GM19467 (cell line): Measurements from ENCODE around the gene TRPC3.
"Not testable (repeated sequence)": the region's sequence is repeated elsewhere in the genome, so short reads cannot be mapped to it uniquely, and the experiment has no call there.

ENCODE experiments used
- ATAC-seq: cut with Tn5 transposase; IDR thresholded peaks from one replicate; pipeline ENCODE4 v1.9.1; 2021; ENCODE audit warnings: mild to moderate bottlenecking, moderate library complexity; ENCODE audit not compliant: unreplicated experiment

Gene TRPC3

GRCh38 chr4:121950212-121950679 is 1.6 kb downstream of the TRPC3 start:
- ATAC-seq: peak; percentile 93

- ATAC-seq: no peak
Observed at GRCh38 chr4:121946644-121947043, 5.2 kb downstream of the TRPC3 start.

- ATAC-seq: peak; percentile 61
Observed at GRCh38 chr4:121943941-121944340, 7.9 kb downstream of the TRPC3 start.

GRCh38 chr4:121939690-121940089 is 12.2 kb downstream of the TRPC3 start:
- ATAC-seq: no peak

- ATAC-seq: no peak
Observed at GRCh38 chr4:121938282-121939092, 13.4 kb downstream of the TRPC3 start.

- ATAC-seq: no peak
Observed at GRCh38 chr4:121936101-121936500, 15.8 kb downstream of the TRPC3 start.

DNA sequence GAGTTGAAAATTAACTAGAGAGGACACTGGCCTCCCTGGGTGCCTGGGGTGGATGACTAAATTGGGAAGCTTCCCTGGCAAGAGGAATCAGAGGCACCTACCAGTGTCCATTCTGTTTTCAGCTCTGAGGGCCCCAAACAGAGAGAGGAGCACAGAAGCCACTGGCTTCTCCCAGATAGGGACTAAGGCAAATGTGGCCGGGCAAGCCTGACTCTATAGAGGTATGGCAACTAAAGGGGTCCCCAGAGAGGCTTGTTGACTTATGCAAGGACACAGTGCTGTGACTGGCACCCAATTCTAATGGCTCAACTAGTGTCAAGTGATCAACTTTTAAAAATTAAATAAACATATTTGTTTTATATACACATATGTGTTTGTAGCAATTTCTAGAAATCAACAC is 17.2 kb downstream of the TRPC3 start:
- ATAC-seq: no peak

DNA sequence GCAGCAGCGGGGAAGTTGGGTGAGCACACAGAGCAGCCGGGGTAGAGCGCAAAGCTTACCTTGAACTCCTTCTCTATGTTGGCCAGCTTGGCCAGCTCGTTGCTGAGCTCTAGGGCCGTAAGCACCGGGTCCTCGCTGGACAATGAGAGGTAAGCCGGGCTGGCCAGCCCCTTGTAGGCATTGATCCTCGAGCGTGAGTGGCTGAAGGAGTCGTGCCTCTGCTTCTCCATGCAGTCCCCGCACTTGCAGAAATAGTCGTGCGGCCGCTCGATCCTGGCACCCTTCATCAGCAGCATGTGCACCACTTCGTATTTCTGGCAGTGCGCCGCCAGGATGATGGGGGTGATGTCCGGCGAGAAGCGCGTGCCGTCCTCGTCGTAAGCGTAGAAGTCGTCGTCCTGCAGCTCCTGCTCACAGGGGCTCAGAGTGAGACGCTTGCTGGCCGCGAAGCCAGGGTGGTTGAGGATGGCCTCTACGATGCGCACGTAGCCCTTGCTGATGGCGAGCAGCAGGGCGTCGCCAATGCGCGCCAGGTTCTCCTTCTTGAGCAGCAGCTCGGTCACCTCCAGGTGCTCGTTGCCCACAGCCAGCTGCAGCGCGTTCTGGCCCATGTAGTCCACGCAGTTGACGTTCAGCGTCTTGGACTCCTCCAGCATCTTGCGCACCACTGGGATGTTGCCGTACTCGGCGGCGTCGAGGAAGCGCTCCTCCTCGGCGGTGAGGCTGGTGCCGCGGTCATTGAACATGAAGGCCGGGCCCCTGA is 19.5 kb downstream of the TRPC3 start:
- ATAC-seq: no peak

DNA sequence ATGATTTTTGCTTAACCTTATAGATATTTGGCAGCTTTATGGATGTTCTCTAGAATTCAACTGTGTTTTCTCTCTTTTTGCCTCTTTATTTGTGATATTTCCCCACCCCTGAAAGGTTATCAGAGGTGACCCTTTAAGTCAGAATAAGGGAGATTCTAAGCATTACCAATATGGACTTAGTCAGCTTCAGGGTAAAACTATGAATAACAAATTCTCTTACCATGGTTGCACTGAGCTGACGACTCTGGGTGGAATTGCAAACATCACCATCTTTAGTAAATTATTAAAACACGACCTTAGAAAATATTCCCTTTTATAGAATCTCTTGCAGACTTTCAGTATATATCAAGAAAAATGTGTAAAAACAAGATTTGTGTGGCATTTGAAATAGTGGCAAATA is 21.6 kb downstream of the TRPC3 start:
- no peak for ATAC-seq

- no peak for ATAC-seq
Observed at GRCh38 chr4:121927948-121928347, 23.9 kb downstream of the TRPC3 start.

- not testable (repeated sequence) for ATAC-seq
Observed at GRCh38 chr4:121926490-121926889, 25.4 kb downstream of the TRPC3 start.

DNA sequence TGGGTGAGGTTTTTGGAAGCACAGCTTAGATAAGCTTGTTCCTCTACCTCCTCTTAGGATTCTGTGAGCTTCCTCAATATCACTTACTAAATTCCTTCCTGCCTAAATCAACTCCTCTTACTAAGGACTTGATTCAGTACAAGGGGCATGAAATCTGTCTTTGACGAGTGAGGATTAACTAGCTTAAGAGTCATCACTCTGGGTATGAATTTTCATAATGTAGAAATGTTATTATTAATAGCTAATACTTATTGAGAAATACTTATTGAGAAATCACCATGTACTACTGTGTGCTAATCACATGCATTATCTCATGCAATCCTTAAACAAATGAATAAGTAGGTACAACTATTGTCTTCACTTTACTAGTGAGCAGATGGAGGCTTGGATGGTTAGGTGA is 28.6 kb downstream of the TRPC3 start:
- ATAC-seq: no peak

DNA sequence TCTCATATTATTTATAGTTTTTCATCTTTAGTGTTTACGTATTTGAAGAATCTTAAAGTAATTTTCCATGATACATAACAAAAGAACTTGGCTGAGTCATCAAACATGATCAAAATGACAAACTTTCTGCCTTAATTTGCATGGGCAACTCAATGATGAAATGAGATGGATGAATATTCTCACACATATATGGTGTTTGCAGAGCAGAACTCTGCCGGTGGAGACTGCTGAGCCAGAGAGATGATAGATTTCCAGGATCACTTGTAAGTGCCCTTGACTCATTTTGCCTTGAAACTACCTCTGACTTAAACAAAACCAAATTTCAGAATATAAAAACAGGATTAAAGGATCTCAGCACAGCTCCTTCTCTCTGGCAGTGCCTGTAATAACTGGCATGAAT is 38.2 kb downstream of the TRPC3 start:
- ATAC-seq: no peak

DNA sequence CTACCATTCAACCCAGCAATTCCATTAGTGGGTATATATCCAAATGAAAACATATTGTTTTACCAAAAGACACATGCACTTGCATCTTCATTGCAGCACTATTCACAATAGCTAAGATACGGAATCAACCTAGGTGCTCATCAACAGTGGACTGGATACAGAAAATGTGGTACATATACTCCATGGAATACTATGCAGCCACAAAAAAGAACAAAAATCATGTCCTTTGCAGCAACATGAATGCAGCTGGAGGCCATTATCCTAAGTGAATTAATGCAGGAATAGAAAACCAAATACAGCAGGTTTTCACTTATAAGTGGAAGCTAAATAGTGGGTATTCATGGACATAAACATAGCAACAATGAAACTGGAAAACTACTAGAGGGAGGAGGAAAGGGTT is 43.5 kb downstream of the TRPC3 start:
- ATAC-seq: no peak

- peak; percentile 90 for ATAC-seq
Observed at GRCh38 chr4:121900132-121900983, 51.5 kb downstream of the TRPC3 start.

DNA sequence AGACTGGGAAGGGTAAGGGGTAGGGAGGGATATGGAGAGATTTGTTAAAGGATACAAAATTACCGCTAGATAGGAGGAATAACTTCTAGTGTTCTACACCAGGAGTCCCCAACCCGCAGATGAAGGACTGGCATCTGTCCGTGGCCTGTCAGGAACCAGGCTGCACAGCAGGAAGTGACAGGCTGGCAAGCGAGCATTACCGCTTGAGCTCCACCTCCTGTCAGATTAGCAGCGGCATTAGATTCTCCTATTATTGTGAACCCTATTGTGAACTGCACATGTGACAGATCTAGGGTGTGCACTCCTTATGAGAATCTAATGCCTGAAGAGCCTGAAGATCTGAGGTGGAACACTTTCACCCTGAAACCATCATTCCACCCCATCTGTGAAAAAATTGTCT is 53.7 kb downstream of the TRPC3 start:
- ATAC-seq: no peak

- ATAC-seq: no peak
Observed at GRCh38 chr4:121888134-121888533, 63.7 kb downstream of the TRPC3 start.

GRCh38 chr4:121885115-121885514 is 66.7 kb downstream of the TRPC3 start:
- ATAC-seq: no peak

DNA sequence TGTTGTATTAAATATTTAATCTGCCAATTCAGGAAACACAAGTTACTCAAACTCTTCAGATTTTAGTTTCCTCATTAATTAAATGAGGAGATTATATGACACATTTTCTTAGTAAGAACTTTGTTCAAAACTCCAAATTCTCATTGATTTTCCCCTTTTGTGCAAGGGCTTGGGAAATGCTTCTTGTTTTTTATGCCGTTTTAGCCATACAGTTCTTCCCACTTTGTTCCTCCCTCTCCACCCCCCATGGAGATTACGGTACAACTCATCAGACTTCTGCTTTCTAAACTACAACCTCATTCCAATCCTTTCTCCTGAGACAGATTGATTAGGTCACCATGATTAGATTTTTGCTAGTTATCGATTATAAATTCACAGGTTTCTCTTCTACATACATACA is 70.7 kb downstream of the TRPC3 start:
- no peak for ATAC-seq

GRCh38 chr4:121879135-121879534 is 72.7 kb downstream of the TRPC3 start:
- ATAC-seq: no peak
